Measurements from ENCODE around the gene AMOTL2.

DNA sequence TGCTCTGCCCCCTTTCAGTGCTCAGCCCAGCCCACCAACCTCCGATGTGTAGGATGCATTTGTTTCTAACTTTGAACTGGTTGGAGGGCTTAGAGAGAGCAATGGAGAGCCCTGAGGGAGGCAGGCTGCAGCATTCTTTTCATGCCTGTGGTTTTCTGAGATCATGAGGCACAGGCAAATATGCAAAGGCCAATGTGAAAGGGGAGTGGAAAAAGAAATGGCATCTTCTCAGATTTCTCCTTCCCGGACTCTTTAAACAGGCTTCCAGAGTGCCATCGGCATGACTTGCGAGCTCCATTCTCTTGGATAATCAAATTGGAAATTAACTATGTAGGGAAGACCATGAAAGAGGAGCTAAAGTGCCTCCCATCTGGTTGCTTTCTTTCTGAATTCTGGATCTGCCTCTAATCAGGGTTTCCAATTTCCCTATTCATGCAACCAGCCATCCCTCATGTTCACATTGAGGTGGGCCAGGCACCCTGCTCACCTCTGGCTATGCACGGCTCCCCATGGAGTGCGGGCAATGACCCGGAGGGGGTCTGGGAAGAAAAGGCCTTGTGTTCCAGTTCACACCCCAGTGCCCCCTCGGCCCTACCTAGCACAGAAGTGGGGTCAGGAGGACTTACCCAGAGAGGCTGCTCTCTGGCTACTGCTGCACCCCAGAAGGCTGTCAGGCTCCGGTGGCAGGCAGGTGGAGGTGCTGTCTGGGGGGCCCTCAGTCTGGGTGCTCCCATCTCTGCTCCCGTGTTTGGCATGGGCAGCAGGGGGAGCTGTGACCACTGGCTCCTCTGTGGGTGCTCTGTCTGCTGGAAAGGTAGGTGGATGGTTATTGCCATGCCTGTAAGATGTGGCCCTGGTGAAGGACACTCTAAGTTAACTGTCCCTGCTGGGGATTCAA is 16.1 kb downstream of the AMOTL2 start:
- peak; percentile 3 for TF ChIP-seq YY1 (IDR thresholded peaks at IDR 0.05; ENCODE audit: insufficient read depth, insufficient read length)
- TF ChIP-seq ZNF274 (IDR thresholded peaks at IDR 0.05; ENCODE audit: low read depth, low read length) = no peak
